A673 (cell line): ENCODE measurements around the gene FGF5. TPM values are rescaled to one million over a fixed set of nuclear protein-coding genes. Genes with fewer than 3 reads are reported as not detected.

Source experiments
- BruUV-seq: library from RNA; stranded (reverse); fragments of 400-500 nt; replicated peaks from 2 replicates; lab custom pipeline; 2021; lab: Mats Ljungman, UMichigan
- CTCF ChIA-PET: fragments of 300-600 bp; sonication (Branson Sonifier 250); formaldehyde crosslinking; loops from one replicate; lab custom pipeline; 2022; ENCODE audit warnings: antibody characterized with exemption; lab: Charles Lee
- POLR2A ChIA-PET: fragments of 300-600 bp; sonication (Branson Sonifier 250); formaldehyde crosslinking; loops from one replicate; lab custom pipeline; 2022; ENCODE audit warnings: antibody characterized with exemption; ENCODE audit not compliant: low non-redundant PET; lab: Charles Lee
- DNase-seq: peaks from one replicate; pipeline ENCODE4 v3.0.0-alpha.2; 2015; ENCODE audit warnings: low spot score
- H3K27ac ChIP-seq: fragments of 200-600 bp; sonication (generic); 2 replicates; pipeline ENCODE4 v1.5.1; 2016; ENCODE audit warnings: mixed run types, low read depth, mild to moderate bottlenecking, mixed read lengths, antibody characterized with exemption, low read length; ENCODE audit not compliant: poor library complexity, severe bottlenecking
- H3K27me3 ChIP-seq: fragments of 200-600 bp; sonication (generic); replicated peaks from 2 replicates; pipeline ENCODE4 v1.6.1; 2017; ENCODE audit warnings: mixed run types, low read depth, mild to moderate bottlenecking, mixed read lengths, antibody characterized with exemption, low read length; ENCODE audit not compliant: insufficient read depth, poor library complexity
- H3K36me3 ChIP-seq: fragments of 200-600 bp; sonication (generic); 2 replicates; pipeline ENCODE4 v1.6.1; 2016; ENCODE audit warnings: mixed run types, mild to moderate bottlenecking, mixed read lengths, antibody characterized with exemption, low read length; ENCODE audit not compliant: insufficient read depth, poor library complexity, severe bottlenecking
- H3K4me1 ChIP-seq: fragments of 200-600 bp; sonication (generic); 2 replicates; pipeline ENCODE4 v1.6.1; 2017; ENCODE audit warnings: mixed run types, mild to moderate bottlenecking, mixed read lengths, antibody characterized with exemption, low read length; ENCODE audit not compliant: insufficient read depth, poor library complexity, severe bottlenecking
- H3K4me3 ChIP-seq: fragments of 200-600 bp; sonication (generic); 2 replicates; pipeline ENCODE4 v1.5.1; 2016; ENCODE audit warnings: low read depth, mixed run types, mild to moderate bottlenecking, mixed read lengths, low read length; ENCODE audit not compliant: poor library complexity, severe bottlenecking
- H3K9me3 ChIP-seq: fragments of 200-600 bp; sonication (generic); 2 replicates; pipeline ENCODE4 v1.6.1; 2016; ENCODE audit warnings: mixed run types, low read depth, mild to moderate bottlenecking, mixed read lengths, antibody characterized with exemption, low read length; ENCODE audit not compliant: poor library complexity, severe bottlenecking
- CTCF ChIP-seq: fragments of 300-800, 200-600 bp; sonication (generic); conservative IDR thresholded peaks from 2 replicates; pipeline ENCODE4 v1.5.1; 2017; ENCODE audit warnings: low read depth, mild to moderate bottlenecking, antibody characterized with exemption, low read length, moderate library complexity, mixed read lengths
- EZH2 ChIP-seq: fragments of 200-600 bp; sonication (generic); IDR thresholded peaks from 2 replicates; pipeline ENCODE4 v1.6.1; 2017; ENCODE audit warnings: borderline replicate concordance, low read depth, mild to moderate bottlenecking, mixed read lengths, antibody characterized with exemption, low read length; ENCODE audit not compliant: poor library complexity, severe bottlenecking
- intact Hi-C: fragments of 100-400 bp; cut with micrococcal nuclease; formaldehyde crosslinking; loops from one replicate; pipeline ENCODE4 v1.10.0; 2022; ENCODE audit not compliant: unreplicated experiment
- total RNA-seq: library from RNA; stranded (reverse); gene quantifications from 2 replicates; pipeline ENCODE4 v1.2.3, GENCODE V29; 2021

Gene FGF5
- total RNA-seq, 1 experiment from 2014 or later = not detected

- Histone ChIP-seq H3K36me3 (no peaks in the 10 kb centered on the region), H3K4me1 (no peaks in the 10 kb centered on the region), H3K9me3 (no peaks in the 10 kb centered on the region), H3K27me3 (peaks cover 32% of the 10 kb centered on the region), H3K27ac (no peak overlapping the region), H3K4me3 (no peak overlapping the region)
- CTCF ChIA-PET = no interaction called here
- DNase-seq = no peak
- intact Hi-C loops = no loop called here
- POLR2A ChIA-PET = no interaction called here
- TF ChIP-seq EZH2 (no peak), CTCF (no peak)
- BruUV-seq = no TSS peak
Observed at GRCh38 chr4:80321776-80322175, 55.3 kb downstream of the FGF5 start.

DNA sequence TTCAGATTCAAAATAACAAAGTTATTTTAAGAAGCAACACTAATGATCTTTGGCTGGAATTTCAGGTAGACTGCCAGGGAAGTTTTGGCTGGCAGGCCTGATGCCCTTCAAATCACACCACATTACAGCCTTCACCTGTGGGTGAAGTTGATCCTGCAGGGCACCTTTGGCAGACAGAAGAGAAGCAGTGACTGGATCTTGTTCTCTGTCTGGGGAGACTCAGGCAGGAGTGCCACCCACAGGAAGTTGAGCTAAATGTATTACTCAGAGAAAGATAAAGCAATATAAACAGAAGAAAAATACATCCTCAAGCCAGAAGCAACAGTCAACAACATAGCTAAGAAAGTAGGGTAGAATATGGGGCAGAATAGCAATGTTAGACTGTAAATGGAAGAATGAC, 56.3 kb downstream of the FGF5 start:
- ChIA-PET CTCF (no interaction called here), POLR2A (no interaction called here)
- Histone ChIP-seq H3K9me3 (no peaks in the 10 kb centered on the region), H3K4me3 (no peak overlapping the region), H3K4me1 (no peaks in the 10 kb centered on the region), H3K36me3 (no peaks in the 10 kb centered on the region), H3K27ac (no peak overlapping the region), H3K27me3 (peaks cover 23% of the 10 kb centered on the region)
- no TSS peak for BruUV-seq
- no peak for TF ChIP-seq EZH2
- no peak for TF ChIP-seq CTCF
- intact Hi-C loops = no loop called here
- no peak for DNase-seq

- ChIA-PET CTCF (no interaction called here), POLR2A (no interaction called here)
- Histone ChIP-seq H3K9me3 (no peaks in the 10 kb centered on the region), H3K27ac (no peak overlapping the region), H3K36me3 (no peaks in the 10 kb centered on the region), H3K27me3 (peaks cover 18% of the 10 kb centered on the region), H3K4me3 (no peak overlapping the region), H3K4me1 (no peaks in the 10 kb centered on the region)
- TF ChIP-seq CTCF = no peak
- no peak for TF ChIP-seq EZH2
- intact Hi-C loops = no loop called here
- no TSS peak for BruUV-seq
- no peak for DNase-seq
Observed at GRCh38 chr4:80324171-80324570, 57.7 kb downstream of the FGF5 start.
